Loucy (cell line): ENCODE data around the gene CD4.

ENCODE experiments used
- H2AFZ ChIP-seq: fragments of 200-600 bp; sonication (generic); 2 replicates; pipeline ENCODE4 v1.6.0; 2016; ENCODE audit warnings: antibody characterized with exemption, mild to moderate bottlenecking, low read length, moderate library complexity
- H3F3A ChIP-seq: fragments of 200-600 bp; 2 replicates; pipeline ENCODE4 v1.6.0; 2016; ENCODE audit warnings: antibody characterized with exemption, low read depth, mild to moderate bottlenecking
- H3K27me3 ChIP-seq: fragments of 200-600 bp; sonication (generic); 2 replicates; pipeline ENCODE4 v1.6.1; 2014; ENCODE audit warnings: low read length, mild to moderate bottlenecking; ENCODE audit not compliant: insufficient read depth, poor library complexity, severe bottlenecking
- H3K36me3 ChIP-seq: fragments of 200-600 bp; sonication (generic); 2 replicates; pipeline ENCODE4 v1.6.1; 2016; ENCODE audit warnings: low read length; ENCODE audit not compliant: insufficient read depth
- H3K4me1 ChIP-seq: fragments of 200-600 bp; sonication (generic); 2 replicates; pipeline ENCODE4 v1.5.1; 2014; ENCODE audit warnings: low read length, mild to moderate bottlenecking; ENCODE audit not compliant: insufficient read depth, poor library complexity, severe bottlenecking
- H3K4me2 ChIP-seq: fragments of 200-600 bp; sonication (generic); 2 replicates; pipeline ENCODE4 v1.6.0; 2014; ENCODE audit warnings: antibody characterized with exemption, low read length, low read depth, mild to moderate bottlenecking; ENCODE audit not compliant: poor library complexity, severe bottlenecking
- H3K4me3 ChIP-seq: fragments of 200-600 bp; sonication (generic); 2 replicates; pipeline ENCODE4 v1.5.1; 2014; ENCODE audit warnings: low read length, mild to moderate bottlenecking, mixed read lengths; ENCODE audit not compliant: poor library complexity, severe bottlenecking
- H3K79me2 ChIP-seq: fragments of 200-600 bp; sonication (generic); 2 replicates; pipeline ENCODE4 v1.6.1; 2014; ENCODE audit warnings: low read length; ENCODE audit not compliant: insufficient read depth
- H3K9ac ChIP-seq: fragments of 200-600 bp; sonication (generic); 2 replicates; pipeline ENCODE4 v1.6.0; 2014; ENCODE audit warnings: mild to moderate bottlenecking, low read depth, low read length, moderate library complexity; ENCODE audit not compliant: poor library complexity, severe bottlenecking
- H3K9me2 ChIP-seq: fragments of 200-600 bp; sonication (generic); replicated peaks from 2 replicates; pipeline ENCODE4 v1.6.1; 2016; ENCODE audit warnings: low read depth, low read length, mixed read lengths
- H3K9me3 ChIP-seq: fragments of 200-600 bp; sonication (generic); 2 replicates; pipeline ENCODE4 v1.6.1; 2014; ENCODE audit warnings: mild to moderate bottlenecking, antibody characterized with exemption, low read length, low read depth; ENCODE audit not compliant: insufficient read depth
- H4K20me1 ChIP-seq: fragments of 200-600 bp; sonication (generic); 2 replicates; pipeline ENCODE4 v1.6.0; 2014; ENCODE audit warnings: antibody characterized with exemption, low read length, mild to moderate bottlenecking; ENCODE audit not compliant: insufficient read depth, poor library complexity, severe bottlenecking
- CTCF ChIP-seq: fragments of 200-600 bp; sonication (generic); conservative IDR thresholded peaks from 2 replicates; pipeline ENCODE4 v1.5.1; 2014; ENCODE audit warnings: mild to moderate bottlenecking, antibody characterized with exemption, low read length
- EZH2phosphoT487 ChIP-seq: fragments of 200-600 bp; IDR thresholded peaks from 2 replicates; pipeline ENCODE4 v1.6.1; 2018; ENCODE audit warnings: antibody characterized with exemption, mild to moderate bottlenecking, moderate library complexity, borderline replicate concordance

CD4 gene

DNA sequence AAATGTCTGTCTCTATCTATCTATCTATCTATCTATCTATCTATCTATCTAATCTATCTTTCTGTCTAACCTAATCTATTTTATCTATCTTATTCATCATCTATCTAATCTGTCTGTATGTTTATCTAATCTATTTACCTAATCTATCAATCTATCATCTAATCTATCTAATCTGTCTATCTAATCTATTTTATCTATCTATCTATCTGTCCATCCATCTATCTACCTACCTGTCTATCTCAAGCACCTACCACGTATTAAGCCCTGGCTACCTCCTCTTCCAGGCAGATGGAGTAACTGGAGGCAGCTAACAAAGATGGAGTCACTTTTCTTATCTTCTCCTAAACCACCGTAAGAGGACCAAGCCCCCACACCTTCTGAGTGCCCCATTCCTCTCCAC is 5.8 kb downstream of the CD4 start:
- H4K20me1 ChIP-seq = no peaks in the 10 kb centered on the region
- peaks cover 14% of the 10 kb centered on the region for H3K4me1 ChIP-seq
- H3K4me2 ChIP-seq = no peak overlapping the region
- no peaks in the 10 kb centered on the region for H3K79me2 ChIP-seq
- H3F3A ChIP-seq = no peaks in the 10 kb centered on the region
- H3K36me3 ChIP-seq = no peaks in the 10 kb centered on the region
- no peaks in the 10 kb centered on the region for H3K27me3 ChIP-seq
- no peaks in the 10 kb centered on the region for H3K9me2 ChIP-seq
- no peak overlapping the region for H3K4me3 ChIP-seq
- no peak overlapping the region for H2AFZ ChIP-seq
- no peak overlapping the region for H3K9ac ChIP-seq
- no peaks in the 10 kb centered on the region for H3K9me3 ChIP-seq
- no peak for TF ChIP-seq EZH2phosphoT487
- TF ChIP-seq CTCF = no peak

DNA sequence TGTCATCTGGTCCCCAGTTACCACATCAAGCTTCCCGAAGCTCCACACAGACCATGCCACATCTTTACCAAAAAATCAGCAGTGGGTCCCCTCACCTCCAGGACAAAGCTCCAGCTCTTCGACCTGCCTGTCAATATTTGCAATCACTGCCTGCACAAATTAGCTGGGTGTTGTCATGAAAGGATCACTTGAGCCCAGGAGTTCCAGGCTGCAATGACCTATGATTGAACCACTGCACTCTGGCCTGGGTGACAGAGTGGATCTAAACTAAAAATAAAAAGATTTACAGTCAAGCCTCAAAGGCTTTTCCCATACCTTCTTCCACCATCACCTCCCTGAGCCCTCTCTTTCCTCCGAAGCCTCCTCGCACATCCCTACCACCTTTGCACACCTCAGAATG is 7.2 kb downstream of the CD4 start:
- Histone ChIP-seq H3K4me2 (no peak overlapping the region), H3K36me3 (no peaks in the 10 kb centered on the region), H4K20me1 (no peaks in the 10 kb centered on the region), H3K9me2 (no peaks in the 10 kb centered on the region), H3K27me3 (no peaks in the 10 kb centered on the region), H3F3A (no peaks in the 10 kb centered on the region), H3K79me2 (no peaks in the 10 kb centered on the region), H3K4me1 (peaks cover 14% of the 10 kb centered on the region), H3K4me3 (no peak overlapping the region), H2AFZ (no peak overlapping the region), H3K9me3 (no peaks in the 10 kb centered on the region), H3K9ac (no peak overlapping the region)
- no peak for TF ChIP-seq EZH2phosphoT487
- TF ChIP-seq CTCF = no peak

DNA sequence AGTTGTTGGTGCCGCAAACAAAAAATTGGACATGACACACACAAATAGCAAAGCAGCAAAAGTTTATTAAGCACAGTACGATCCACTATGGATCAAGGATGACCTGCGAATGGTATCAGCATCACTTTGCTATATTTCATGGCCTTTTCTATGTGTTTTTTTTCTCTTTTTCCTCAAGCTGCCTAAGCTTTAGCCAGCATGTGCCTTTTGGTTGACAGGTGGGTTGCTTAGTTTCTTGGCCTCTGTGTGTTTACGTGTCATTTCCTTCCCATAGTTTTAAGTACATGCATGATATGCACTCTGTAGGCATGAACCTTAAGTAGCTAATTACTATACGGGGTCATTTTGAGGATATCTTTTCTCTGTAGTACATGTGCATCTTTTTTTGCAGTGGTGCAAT is 9.8 kb downstream of the CD4 start:
- no peaks in the 10 kb centered on the region for H3K4me1 ChIP-seq
- TF ChIP-seq EZH2phosphoT487 (no peak), CTCF (no peak)
- H2AFZ ChIP-seq = no peak overlapping the region
- no peaks in the 10 kb centered on the region for H3F3A ChIP-seq
- H3K36me3 ChIP-seq = no peaks in the 10 kb centered on the region
- no peaks in the 10 kb centered on the region for H3K27me3 ChIP-seq
- no peaks in the 10 kb centered on the region for H4K20me1 ChIP-seq
- no peak overlapping the region for H3K4me2 ChIP-seq
- no peak overlapping the region for H3K9ac ChIP-seq
- H3K4me3 ChIP-seq = no peak overlapping the region
- no peaks in the 10 kb centered on the region for H3K9me2 ChIP-seq
- no peaks in the 10 kb centered on the region for H3K79me2 ChIP-seq
- no peaks in the 10 kb centered on the region for H3K9me3 ChIP-seq
